ENCODE measurements around the gene ZXDC.

The ZXDC gene

GRCh38 chr3:126450219-126450618 is 25.5 kb downstream of the ZXDC start:
- no peak for DNase-seq

GRCh38 chr3:126449621-126450051 is 26.1 kb downstream of the ZXDC start:
- DNase-seq, result no peak

- no peak for DNase-seq
Observed at GRCh38 chr3:126448893-126449180, 26.9 kb downstream of the ZXDC start.

- no peak for DNase-seq
Observed at GRCh38 chr3:126448136-126448892, 27.4 kb downstream of the ZXDC start.

GRCh38 chr3:126447456-126448106 is 28.1 kb downstream of the ZXDC start:
- no peak for DNase-seq

- no peak for DNase-seq
Observed at GRCh38 chr3:126446791-126447190, 28.9 kb downstream of the ZXDC start.

GRCh38 chr3:126446301-126446700 is 29.4 kb downstream of the ZXDC start:
- DNase-seq, result no peak

GRCh38 chr3:126445506-126445905 is 30.2 kb downstream of the ZXDC start:
- DNase-seq, result no peak

GRCh38 chr3:126442856-126443242 is 32.8 kb downstream of the ZXDC start:
- DNase-seq, result no peak

GRCh38 chr3:126442094-126442855 is 33.4 kb downstream of the ZXDC start:
- DNase-seq, result no peak

GRCh38 chr3:126441256-126441880 is 34.3 kb downstream of the ZXDC start:
- DNase-seq, result no peak

- DNase-seq, result no peak
Observed at GRCh38 chr3:126440709-126440995, 35.0 kb downstream of the ZXDC start.

- DNase-seq, result no peak
Observed at GRCh38 chr3:126439968-126440708, 35.6 kb downstream of the ZXDC start.

GRCh38 chr3:126439346-126439967 is 36.2 kb downstream of the ZXDC start:
- DNase-seq, result no peak

GRCh38 chr3:126438746-126439145 is 36.9 kb downstream of the ZXDC start:
- no peak for DNase-seq

GRCh38 chr3:126438186-126438585 is 37.5 kb downstream of the ZXDC start:
- no peak for DNase-seq

GRCh38 chr3:126436826-126437717 is 38.6 kb downstream of the ZXDC start:
- DNase-seq, result no peak

- no peak for DNase-seq
Observed at GRCh38 chr3:126435456-126436315, 40.0 kb downstream of the ZXDC start.

GRCh38 chr3:126434931-126435411 is 40.7 kb downstream of the ZXDC start:
- no peak for DNase-seq

GRCh38 chr3:126434264-126434590 is 41.5 kb downstream of the ZXDC start:
- no peak for DNase-seq
